Umbilical cord (tissue), 2 donors: ENCODE measurements around the gene PCBP2. TPM values are rescaled to one million over a fixed set of nuclear protein-coding genes. Genes with fewer than 3 reads are reported as not detected.
A peak's percentile ranks its signal among the peaks of the same experiment; 100 is the strongest.
"Not testable (repeated sequence)": the region's sequence is repeated elsewhere in the genome, so short reads cannot be mapped to it uniquely, and the experiment has no call there.

ENCODE experiments used
- DNase-seq: peaks from one replicate; pipeline ENCODE4 v3.0.0-alpha.2; 2015; ENCODE audit warnings: low spot score
- total RNA-seq: library from RNA; depleted of rRNA; stranded (reverse); fragments of >200 nt; gene quantifications from one replicate; pipeline ENCODE4 v1.2.3, GENCODE V29; 2014; ENCODE audit warnings: low replicate concordance; ENCODE audit not compliant: insufficient read depth

Gene PCBP2
- total RNA-seq, 1 donor from 2014 or later = 284 TPM

- DNase-seq = no peak
Observed at GRCh38 chr12:53472056-53472582, 20.2 kb downstream of the PCBP2 start.

- DNase-seq = no peak
Observed at GRCh38 chr12:53474077-53474476, 22.2 kb downstream of the PCBP2 start.

- no peak for DNase-seq
Observed at GRCh38 chr12:53474819-53475218, 22.9 kb downstream of the PCBP2 start.

GRCh38 chr12:53476769-53477209, 24.9 kb downstream of the PCBP2 start:
- DNase-seq = no peak

GRCh38 chr12:53478865-53479264, 27.0 kb downstream of the PCBP2 start:
- DNase-seq = no peak

GRCh38 chr12:53479331-53479730, 27.4 kb downstream of the PCBP2 start:
- no peak for DNase-seq

GRCh38 chr12:53480491-53481442, 28.9 kb downstream of the PCBP2 start:
- no peak for DNase-seq

GRCh38 chr12:53481458-53481857, 29.6 kb downstream of the PCBP2 start:
- DNase-seq = not testable (repeated sequence)

- DNase-seq = no peak
Observed at GRCh38 chr12:53481939-53482586, 30.2 kb downstream of the PCBP2 start.

- DNase-seq = no peak
Observed at GRCh38 chr12:53482626-53483168, 30.8 kb downstream of the PCBP2 start.

- no peak for DNase-seq
Observed at GRCh38 chr12:53483225-53483978, 31.5 kb downstream of the PCBP2 start.

- DNase-seq = no peak
Observed at GRCh38 chr12:53483979-53484377, 32.1 kb downstream of the PCBP2 start.

- no peak for DNase-seq
Observed at GRCh38 chr12:53484686-53485575, 33.0 kb downstream of the PCBP2 start.

- no peak for DNase-seq
Observed at GRCh38 chr12:53485955-53486735, 34.2 kb downstream of the PCBP2 start.

- DNase-seq = no peak
Observed at GRCh38 chr12:53486736-53487487, 35.0 kb downstream of the PCBP2 start.

GRCh38 chr12:53489242-53489864, 37.5 kb downstream of the PCBP2 start:
- DNase-seq = no peak

- DNase-seq = no peak
Observed at GRCh38 chr12:53492188-53492587, 40.3 kb downstream of the PCBP2 start.

GRCh38 chr12:53492830-53493609, 41.1 kb downstream of the PCBP2 start:
- peak; percentile 96 for DNase-seq
